CD14-positive monocyte (primary cell): ENCODE data around the gene MCOLN3. TPM values are rescaled to one million over a fixed set of nuclear protein-coding genes. Genes with fewer than 3 reads are reported as not detected.

Source experiments
- DNase-seq, 3 donors: peaks; one replicate each; pipeline ENCODE4 v3.0.0-alpha.2; 2011 to 2022
- H2AFZ ChIP-seq: 2 replicates; pipeline ENCODE4 v1.6.0; 2012; ENCODE audit warnings: mild to moderate bottlenecking, low read depth, low read length, inconsistent platforms; ENCODE audit not compliant: insufficient read depth, poor library complexity, severe bottlenecking
- H3K27ac ChIP-seq, 2 donors: 1 replicate in 1 of 2; 2 replicates in 1 of 2; pipeline ENCODE4 v1.5.1; 2012 to 2013; ENCODE audit warnings: low read length in 2 of 2, control low read depth in 1 of 2, inconsistent platforms in 1 of 2, low read depth in 1 of 2, mild to moderate bottlenecking in 1 of 2
- H3K27me3 ChIP-seq, 2 donors: one replicate each; pipeline versions ENCODE4 v1.6.0 to v1.6.1; 2011 to 2013; ENCODE audit warnings: low read length in 2 of 2; ENCODE audit not compliant: control insufficient read depth in 2 of 2, insufficient read depth in 2 of 2
- H3K36me3 ChIP-seq, 2 donors: replicated peaks in 1 of 2; 1 replicate in 1 of 2; 2 replicates in 1 of 2; pipeline versions ENCODE4 v1.5.1 to v1.6.1; 2012 to 2013; ENCODE audit warnings: low read length in 2 of 2, control low read depth in 1 of 2, inconsistent platforms in 1 of 2, mild to moderate bottlenecking in 1 of 2; ENCODE audit not compliant: insufficient read depth in 2 of 2, control insufficient read depth in 1 of 2
- H3K4me1 ChIP-seq, 2 donors: 1 replicate in 1 of 2; 2 replicates in 1 of 2; pipeline versions ENCODE4 v1.5.1 to v1.6.1; 2012 to 2013; ENCODE audit warnings: low read length in 2 of 2, control low read depth in 1 of 2, inconsistent platforms in 1 of 2, mild to moderate bottlenecking in 1 of 2, moderate library complexity in 1 of 2; ENCODE audit not compliant: insufficient read depth in 2 of 2, control insufficient read depth in 1 of 2
- H3K4me2 ChIP-seq: replicated peaks from 2 replicates; pipeline ENCODE3; 2012; ENCODE audit warnings: low read length, moderate library complexity, mild to moderate bottlenecking; ENCODE audit not compliant: poor library complexity, severe bottlenecking; ENCODE audit errors: extremely low read depth
- H3K4me3 ChIP-seq, 3 experiments: fragments of 200-600 bp in 1 of 3; sonication (generic) in 1 of 3; replicated peaks in 1 of 3; 1 replicate in 2 of 3; 2 replicates in 1 of 3; pipeline ENCODE4 v1.5.1; 2011 to 2013; ENCODE audit warnings: low read length in 3 of 3, mild to moderate bottlenecking in 3 of 3, control low read depth in 2 of 3, low read depth in 2 of 3, inconsistent platforms in 1 of 3, moderate library complexity in 1 of 3
- H3K79me2 ChIP-seq: 2 replicates; pipeline ENCODE4 v1.6.0; 2012; ENCODE audit warnings: mild to moderate bottlenecking, control low read depth, inconsistent platforms, low read length, moderate library complexity; ENCODE audit not compliant: insufficient read depth
- H3K9ac ChIP-seq: 2 replicates; pipeline ENCODE4 v1.6.0; 2017; ENCODE audit warnings: low read length, mild to moderate bottlenecking; ENCODE audit not compliant: insufficient read depth, poor library complexity, severe bottlenecking
- H3K9me3 ChIP-seq, 2 donors: replicated peaks in 1 of 2; 1 replicate in 1 of 2; 2 replicates in 1 of 2; pipeline versions ENCODE4 v1.5.1 to v1.6.1; 2012 to 2013; ENCODE audit warnings: low read length in 2 of 2, control low read depth in 1 of 2; ENCODE audit not compliant: control insufficient read depth in 1 of 2, insufficient read depth in 1 of 2
- H4K20me1 ChIP-seq: 2 replicates; pipeline ENCODE4 v1.6.0; 2012; ENCODE audit warnings: mild to moderate bottlenecking, low read length, control low read depth, moderate library complexity; ENCODE audit not compliant: insufficient read depth
- H3K27ac Mint-ChIP-seq, 7 donors: one replicate each; pipeline ENCODE4 v1.8.0; 2020; ENCODE audit warnings: mild to moderate bottlenecking in 7 of 7, mixed read lengths in 7 of 7, moderate library complexity in 6 of 7, inconsistent platforms in 2 of 7
- H3K27me3 Mint-ChIP-seq, 3 donors: one replicate each; pipeline ENCODE4 v1.8.0; 2021 to 2022; ENCODE audit warnings: low read depth in 3 of 3, mild to moderate bottlenecking in 3 of 3, mixed read lengths in 3 of 3, moderate library complexity in 3 of 3, inconsistent platforms in 1 of 3
- H3K36me3 Mint-ChIP-seq, 2 donors: one replicate each; pipeline ENCODE4 v1.8.0; 2020; ENCODE audit warnings: mixed read lengths in 2 of 2, inconsistent platforms in 1 of 2, mild to moderate bottlenecking in 1 of 2
- H3K4me1 Mint-ChIP-seq: one replicate; pipeline ENCODE4 v1.8.0; 2020; ENCODE audit warnings: mild to moderate bottlenecking, mixed read lengths
- H3K4me3 Mint-ChIP-seq, 2 donors: one replicate each; pipeline ENCODE4 v1.8.0; 2020; ENCODE audit warnings: mild to moderate bottlenecking in 2 of 2, mixed read lengths in 2 of 2, moderate library complexity in 1 of 2
- H3K9me3 Mint-ChIP-seq, 7 donors: one replicate each; pipeline ENCODE4 v1.8.0; 2020 to 2022; ENCODE audit warnings: mixed read lengths in 7 of 7, mild to moderate bottlenecking in 6 of 7, moderate library complexity in 6 of 7, inconsistent platforms in 2 of 7
- WGBS: methylation state at CpG from one replicate; pipeline ENCODE4 v1.1.5; 2013; ENCODE audit warnings: missing lambda C conversion rate; ENCODE audit not compliant: insufficient coverage; 5-methylcytosine and 5-hydroxymethylcytosine counted together
- intact Hi-C, 2 donors: fragments of 100-400 bp; cut with micrococcal nuclease; formaldehyde crosslinking; loops; one replicate each; pipeline versions ENCODE4 v1.15.0 to v1.15.1; 2023
- polyA plus RNA-seq, 3 donors: library from polyadenylated mRNA; depleted of rRNA in 1 of 3; unstranded in 2 of 3; stranded (reverse) in 1 of 3; fragments of 300-500 nt in 2 of 3; fragments of >200 nt in 1 of 3; fragmentation: Illumina TruSeq in 2 of 3; gene quantifications; 1 replicate in 2 of 3; 2 replicates in 1 of 3; pipeline ENCODE4 v1.2.3, GENCODE V29; 2012 to 2021
- TF ChIP-seq, protein P1 (sequence below): fragments of 200-600 bp; IDR thresholded peaks from one replicate; pipeline ENCODE4 v1.8.0; 2022; ENCODE audit warnings: antibody characterized with exemption, mild to moderate bottlenecking

MCOLN3 gene
- polyA plus RNA-seq, 3 donors = 0.03 TPM; not detected in 2

DNA sequence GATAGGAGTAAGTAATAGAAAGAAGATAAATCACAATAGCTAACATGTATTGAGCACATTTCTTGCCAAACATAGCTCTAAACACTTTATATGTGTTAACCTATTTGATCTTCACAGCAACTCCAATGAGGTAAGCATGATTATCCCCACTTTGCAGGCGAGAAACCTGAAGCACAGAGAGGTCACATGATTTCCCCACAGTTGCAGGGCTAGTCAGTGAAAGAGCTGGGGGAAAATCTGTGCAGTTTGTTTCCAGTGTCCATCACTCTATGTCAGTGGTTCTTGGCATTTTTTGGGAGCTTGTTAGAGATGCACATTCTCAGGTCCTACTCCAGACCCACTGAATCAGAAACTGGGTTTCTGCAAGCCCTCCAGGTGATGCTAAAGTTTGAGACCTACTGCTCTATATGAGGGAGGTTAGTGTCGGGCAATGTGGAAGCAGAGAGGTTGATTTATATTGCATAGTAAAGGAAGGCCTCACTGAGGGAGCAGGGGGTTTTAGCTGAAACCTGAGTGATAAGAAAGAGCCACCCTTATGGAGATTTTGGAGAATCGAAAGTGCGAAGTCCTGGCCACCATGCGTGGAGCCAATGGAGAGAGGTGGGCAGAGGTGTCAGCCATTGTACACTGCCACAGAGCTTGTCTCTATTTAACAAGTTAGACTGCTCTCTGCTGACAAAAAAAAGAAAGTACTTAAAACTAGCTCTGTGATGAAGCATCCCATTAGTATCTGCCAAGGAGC is 20.9 kb downstream of the MCOLN3 start:
- DNase-seq = peak in 2 of 3 donors; percentile 12
- no peaks in the 10 kb centered on the region for H3K4me1 ChIP-seq
- H3K27me3 Mint-ChIP-seq = peaks cover 0 to 5% (median 0%) of the 10 kb centered on the region in 3 donors
- no peak overlapping the region for H3K27ac ChIP-seq
- no peaks in the 10 kb centered on the region for H3K27me3 ChIP-seq
- H2AFZ ChIP-seq = peak overlapping the region; percentile 58
- no peaks in the 10 kb centered on the region for H3K36me3 ChIP-seq
- intact Hi-C loops = no loop called here
- H3K9me3 Mint-ChIP-seq = peaks cover 0 to 2% (median 0%) of the 10 kb centered on the region in 7 donors
- H4K20me1 ChIP-seq = no peaks in the 10 kb centered on the region
- H3K4me3 Mint-ChIP-seq = peak overlapping the region in 1 of 2 donors; percentile 47
- H3K27ac Mint-ChIP-seq = no peak overlapping the region
- no peaks in the 10 kb centered on the region for H3K79me2 ChIP-seq
- 60% methylated on average over 4 of the region's 5 CpGs for WGBS
- H3K9me3 ChIP-seq = no peaks in the 10 kb centered on the region
- TF ChIP-seq, protein P1, sequence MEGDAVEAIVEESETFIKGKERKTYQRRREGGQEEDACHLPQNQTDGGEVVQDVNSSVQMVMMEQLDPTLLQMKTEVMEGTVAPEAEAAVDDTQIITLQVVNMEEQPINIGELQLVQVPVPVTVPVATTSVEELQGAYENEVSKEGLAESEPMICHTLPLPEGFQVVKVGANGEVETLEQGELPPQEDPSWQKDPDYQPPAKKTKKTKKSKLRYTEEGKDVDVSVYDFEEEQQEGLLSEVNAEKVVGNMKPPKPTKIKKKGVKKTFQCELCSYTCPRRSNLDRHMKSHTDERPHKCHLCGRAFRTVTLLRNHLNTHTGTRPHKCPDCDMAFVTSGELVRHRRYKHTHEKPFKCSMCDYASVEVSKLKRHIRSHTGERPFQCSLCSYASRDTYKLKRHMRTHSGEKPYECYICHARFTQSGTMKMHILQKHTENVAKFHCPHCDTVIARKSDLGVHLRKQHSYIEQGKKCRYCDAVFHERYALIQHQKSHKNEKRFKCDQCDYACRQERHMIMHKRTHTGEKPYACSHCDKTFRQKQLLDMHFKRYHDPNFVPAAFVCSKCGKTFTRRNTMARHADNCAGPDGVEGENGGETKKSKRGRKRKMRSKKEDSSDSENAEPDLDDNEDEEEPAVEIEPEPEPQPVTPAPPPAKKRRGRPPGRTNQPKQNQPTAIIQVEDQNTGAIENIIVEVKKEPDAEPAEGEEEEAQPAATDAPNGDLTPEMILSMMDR = no peak
- no peak overlapping the region for H3K4me2 ChIP-seq
- no peaks in the 10 kb centered on the region for H3K4me1 Mint-ChIP-seq
- H3K4me3 ChIP-seq = no peak overlapping the region
- H3K9ac ChIP-seq = no peak overlapping the region
- no peaks in the 10 kb centered on the region for H3K36me3 Mint-ChIP-seq

DNA sequence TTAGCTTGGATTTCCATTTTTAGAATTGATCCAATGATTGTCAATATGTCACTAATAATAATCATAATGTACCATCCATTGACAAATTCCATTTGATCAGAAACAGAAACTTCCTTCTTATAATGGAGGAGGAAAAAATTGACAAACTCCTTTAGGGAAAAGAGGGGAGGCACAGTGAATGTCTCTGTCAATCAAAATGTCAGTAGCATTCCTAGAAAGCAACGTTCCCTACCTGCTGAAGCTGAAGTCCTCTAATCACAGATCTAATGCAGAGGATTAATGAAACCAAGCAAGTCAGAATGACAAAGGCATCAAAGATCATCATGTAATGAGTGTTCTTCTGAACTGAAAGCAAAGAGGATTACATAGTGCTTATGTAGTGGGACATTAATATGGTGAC is 22.4 kb downstream of the MCOLN3 start:
- Histone ChIP-seq H4K20me1 (no peaks in the 10 kb centered on the region), H2AFZ (no peak overlapping the region), H3K4me1 (no peaks in the 10 kb centered on the region), H3K79me2 (no peaks in the 10 kb centered on the region), H3K4me3 (no peak overlapping the region), H3K9ac (no peak overlapping the region), H3K27me3 (no peaks in the 10 kb centered on the region), H3K36me3 (no peaks in the 10 kb centered on the region), H3K4me2 (no peak overlapping the region), H3K9me3 (no peaks in the 10 kb centered on the region), H3K27ac (no peak overlapping the region)
- Mint-ChIP-seq H3K4me1 (no peaks in the 10 kb centered on the region), H3K27ac (no peak overlapping the region), H3K9me3 (peaks cover 0 to 1% (median 0%) of the 10 kb centered on the region in 7 donors), H3K36me3 (no peaks in the 10 kb centered on the region), H3K4me3 (no peak overlapping the region), H3K27me3 (peaks cover 0 to 5% (median 0%) of the 10 kb centered on the region in 3 donors)
- TF ChIP-seq, protein P1 = no peak
- DNase-seq = no peak
- intact Hi-C loops = no loop called here
- no CpG with 5 or more reads among the region's 1 CpG for WGBS
